WTC11 (cell line): Measurements from ENCODE around the gene TSR3. TPM values are rescaled to one million over a fixed set of nuclear protein-coding genes. Genes with fewer than 3 reads are reported as not detected.

Experiments used
- ATAC-seq: fragments of 200-7000 bp; cut with Tn5 transposase; 2 replicates; pipeline ENCODE4 v1.10.0; 2021; ENCODE audit warnings: mild to moderate bottlenecking, moderate library complexity
- CTCF ChIA-PET: fragments of 300-600 bp; sonication (Branson Sonifier 250); formaldehyde crosslinking; loops from one replicate; lab custom pipeline; 2021; ENCODE audit warnings: antibody characterized with exemption; lab: Charles Lee
- POLR2A ChIA-PET: fragments of 350-600 bp; sonication (Branson Sonifier 250); formaldehyde crosslinking; loops from one replicate; lab custom pipeline; 2021; ENCODE audit warnings: antibody characterized with exemption; lab: Charles Lee
- DNase-seq: peaks from one replicate; pipeline ENCODE4 v3.0.0; 2021; ENCODE audit warnings: low spot score
- H3K27ac Mint-ChIP-seq: 2 replicates; pipeline ENCODE4 v1.8.0; 2021; ENCODE audit warnings: mixed read lengths
- H3K27me3 Mint-ChIP-seq: 2 replicates; pipeline ENCODE4 v1.8.0; 2021; ENCODE audit warnings: low read depth, mild to moderate bottlenecking, moderate library complexity, mixed read lengths
- H3K36me3 Mint-ChIP-seq: 2 replicates; pipeline ENCODE4 v1.8.0; 2021; ENCODE audit warnings: mixed read lengths
- H3K4me1 Mint-ChIP-seq: 2 replicates; pipeline ENCODE4 v1.8.0; 2022; ENCODE audit warnings: mixed read lengths
- H3K4me3 Mint-ChIP-seq: 2 replicates; pipeline ENCODE4 v1.8.0; 2021; ENCODE audit warnings: mild to moderate bottlenecking, moderate library complexity, mixed read lengths
- H3K9me3 Mint-ChIP-seq: 2 replicates; pipeline ENCODE4 v1.8.0; 2021; ENCODE audit warnings: mixed read lengths
- AFF4 ChIP-seq: sonication (generic); formaldehyde crosslinking; IDR thresholded peaks from 2 replicates; pipeline ENCODE4 v1.8.1; 2023; ENCODE audit warnings: mild to moderate bottlenecking, missing genetic modification reagents, borderline replicate concordance
- CBFB ChIP-seq: sonication (generic); formaldehyde crosslinking; IDR thresholded peaks from 2 replicates; pipeline ENCODE4 v1.8.1; 2022; ENCODE audit warnings: mild to moderate bottlenecking, low read depth, missing genetic modification reagents
- EMX1 ChIP-seq: fragments of 250-450 bp; sonication (Bioruptor Pico); IDR thresholded peaks from 2 replicates; pipeline ENCODE4 v1.8.0; 2021; ENCODE audit warnings: mild to moderate bottlenecking
- FOXJ3 ChIP-seq: sonication (generic); formaldehyde crosslinking; IDR thresholded peaks from 2 replicates; pipeline ENCODE4 v1.9.0; 2021; ENCODE audit warnings: missing genetic modification reagents, mild to moderate bottlenecking, borderline replicate concordance
- FOXK1 ChIP-seq: sonication (generic); formaldehyde crosslinking; IDR thresholded peaks from 2 replicates; pipeline ENCODE4 v1.8.0; 2022; ENCODE audit warnings: mild to moderate bottlenecking, moderate library complexity, missing genetic modification reagents
- GTF2I ChIP-seq: fragments of 250-450 bp; sonication (Bioruptor Pico); conservative IDR thresholded peaks from 2 replicates; pipeline ENCODE4 v1.4.0; 2021; ENCODE audit warnings: mild to moderate bottlenecking
- IRF2 ChIP-seq: sonication (generic); formaldehyde crosslinking; IDR thresholded peaks from 2 replicates; pipeline ENCODE4 v1.8.0; 2022; ENCODE audit warnings: low read depth, missing genetic modification reagents, borderline replicate concordance
- MXD4 ChIP-seq: fragments of 250-450 bp; sonication (Bioruptor Pico); IDR thresholded peaks from 2 replicates; pipeline ENCODE4 v1.8.0; 2021; ENCODE audit warnings: mild to moderate bottlenecking, moderate library complexity, borderline replicate concordance
- NFE2L1 ChIP-seq: sonication (generic); formaldehyde crosslinking; IDR thresholded peaks from 2 replicates; pipeline ENCODE4 v1.8.1; 2023; ENCODE audit warnings: missing genetic modification reagents
- NFYB ChIP-seq: sonication (generic); formaldehyde crosslinking; conservative IDR thresholded peaks from 2 replicates; pipeline ENCODE4 v1.8.0; 2022; ENCODE audit warnings: low read depth, missing genetic modification reagents
- NR2C2 ChIP-seq: sonication (generic); formaldehyde crosslinking; IDR thresholded peaks from 2 replicates; pipeline ENCODE4 v1.8.0; 2022; ENCODE audit warnings: mild to moderate bottlenecking, missing genetic modification reagents
- NR3C1 ChIP-seq: sonication (generic); formaldehyde crosslinking; conservative IDR thresholded peaks from 2 replicates; pipeline ENCODE4 v1.8.1; 2023; ENCODE audit warnings: low read depth, mild to moderate bottlenecking, missing genetic modification reagents
- OVOL2 ChIP-seq: fragments of 250-450 bp; sonication (Bioruptor Pico); IDR thresholded peaks from 2 replicates; pipeline ENCODE4 v1.9.0; 2021; ENCODE audit warnings: mild to moderate bottlenecking, borderline replicate concordance
- RORB ChIP-seq: fragments of 250-450 bp; sonication (Bioruptor Pico); IDR thresholded peaks from 2 replicates; pipeline ENCODE4 v1.9.0; 2021; ENCODE audit warnings: mild to moderate bottlenecking
- SMAD4 ChIP-seq: sonication (generic); formaldehyde crosslinking; IDR thresholded peaks from 2 replicates; pipeline ENCODE4 v1.8.0; 2022; ENCODE audit warnings: mild to moderate bottlenecking, missing genetic modification reagents
- SP1 ChIP-seq: sonication (generic); formaldehyde crosslinking; conservative IDR thresholded peaks from 2 replicates; pipeline ENCODE4 v1.8.1; 2022; ENCODE audit warnings: missing genetic modification reagents
- STAT6 ChIP-seq: sonication (generic); formaldehyde crosslinking; conservative IDR thresholded peaks from 2 replicates; pipeline ENCODE4 v1.8.1; 2023; ENCODE audit warnings: mild to moderate bottlenecking, low read depth, missing genetic modification reagents, moderate library complexity
- ZBTB21 ChIP-seq: sonication (generic); formaldehyde crosslinking; IDR thresholded peaks from 2 replicates; pipeline ENCODE4 v1.8.1; 2023; ENCODE audit warnings: mild to moderate bottlenecking, missing genetic modification reagents, borderline replicate concordance
- ZBTB43 ChIP-seq: sonication (generic); formaldehyde crosslinking; IDR thresholded peaks from 2 replicates; pipeline ENCODE4 v1.8.1; 2023; ENCODE audit warnings: mild to moderate bottlenecking, missing genetic modification reagents
- ZNF121 ChIP-seq: sonication (generic); formaldehyde crosslinking; IDR thresholded peaks from 2 replicates; pipeline ENCODE4 v1.8.0; 2023; ENCODE audit warnings: missing genetic modification reagents
- ZNF219 ChIP-seq: sonication (generic); formaldehyde crosslinking; IDR thresholded peaks from 2 replicates; pipeline ENCODE4 v1.8.0; 2023; ENCODE audit warnings: missing genetic modification reagents, mild to moderate bottlenecking, borderline replicate concordance
- ZNF232 ChIP-seq: sonication (generic); formaldehyde crosslinking; IDR thresholded peaks from 2 replicates; pipeline ENCODE4 v1.8.0; 2022; ENCODE audit warnings: mild to moderate bottlenecking, missing genetic modification reagents
- ZNF263 ChIP-seq: sonication (generic); formaldehyde crosslinking; IDR thresholded peaks from 2 replicates; pipeline ENCODE4 v1.8.1; 2022; ENCODE audit warnings: low read depth, mild to moderate bottlenecking, moderate library complexity, missing genetic modification reagents
- ZNF281 ChIP-seq: sonication (generic); formaldehyde crosslinking; IDR thresholded peaks from 2 replicates; pipeline ENCODE4 v1.8.0; 2023; ENCODE audit warnings: mild to moderate bottlenecking, missing genetic modification reagents
- ZNF416 ChIP-seq: fragments of 250-450 bp; sonication (Bioruptor Pico); IDR thresholded peaks from 2 replicates; pipeline ENCODE4 v1.9.0; 2021; ENCODE audit warnings: mild to moderate bottlenecking, inconsistent platforms
- ZNF423 ChIP-seq: fragments of 250-450 bp; sonication (Bioruptor Pico); IDR thresholded peaks from 2 replicates; pipeline ENCODE4 v2.1.2; 2022; ENCODE audit warnings: mild to moderate bottlenecking, moderate library complexity
- total RNA-seq: library from RNA; stranded (reverse); gene quantifications from 3 replicates; pipeline ENCODE4 v1.2.3, GENCODE V29; 2021
- TF ChIP-seq, protein P1 (sequence below): sonication (generic); formaldehyde crosslinking; IDR thresholded peaks from 2 replicates; pipeline ENCODE4 v1.8.1; 2023; ENCODE audit warnings: mild to moderate bottlenecking, missing genetic modification reagents, moderate library complexity

TSR3 gene
- total RNA-seq, 1 experiment from 2014 or later = 66.3 TPM

DNA sequence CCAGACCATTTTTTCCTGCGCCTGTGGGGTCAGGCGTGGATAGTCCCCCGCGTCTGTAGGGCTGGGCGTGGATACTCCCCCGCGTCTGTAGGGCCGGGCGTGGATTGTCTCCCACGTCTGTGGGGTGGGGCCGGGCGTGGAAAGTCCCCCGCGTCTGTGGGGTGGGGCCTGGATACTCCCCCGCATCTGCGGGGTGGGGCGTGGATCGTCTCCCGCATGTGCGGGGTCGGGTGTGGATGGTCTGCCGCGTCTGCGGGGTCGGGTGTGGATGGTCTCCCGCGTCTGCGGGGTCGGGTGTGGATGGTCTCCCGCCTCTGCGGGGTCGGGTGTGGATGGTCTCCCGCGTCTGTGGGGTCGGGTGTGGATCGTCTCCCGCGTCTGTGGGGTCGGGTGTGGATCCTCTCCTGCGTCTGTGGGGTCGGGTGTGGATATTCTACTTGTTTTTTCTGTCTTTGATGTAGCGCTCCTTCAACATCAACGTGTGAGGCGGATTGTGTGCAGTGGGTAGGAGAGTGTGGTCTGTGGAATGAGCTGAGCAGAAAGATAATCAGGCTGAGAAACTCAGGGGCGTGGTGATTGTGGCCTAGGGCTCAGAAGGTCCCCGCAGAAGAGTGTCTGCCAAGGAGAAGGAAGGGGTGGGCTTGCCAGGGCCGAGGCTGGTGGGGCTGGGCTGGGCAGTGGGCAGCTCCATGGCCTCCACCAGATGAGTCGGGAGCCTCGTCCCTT, 3.3 kb upstream of the TSR3 start:
- ChIA-PET CTCF (interaction anchor here (0.9 to 1.1 kb wide), 3 partner anchors 8 to 20 kb away, joined by 3 read pairs; no protein-coding TSS in a partner anchor), POLR2A (no interaction called here)
- Mint-ChIP-seq H3K36me3 (no peaks in the 10 kb centered on the region), H3K4me3 (peak overlapping the region; percentile 20; the same call in 1 of the 2 replicates), H3K9me3 (no peaks in the 10 kb centered on the region), H3K4me1 (peaks cover 9% of the 10 kb centered on the region), H3K27me3 (no peaks in the 10 kb centered on the region), H3K27ac (no peak overlapping the region)
- ATAC-seq (no peak), DNase-seq (no peak)
- TF ChIP-seq AFF4 (CRISPR knock-in tag) (no peak), ZBTB43 (CRISPR knock-in tag) (no peak), NR3C1 (no peak), STAT6 (CRISPR knock-in tag) (no peak), NFYB (CRISPR knock-in tag) (no peak), EMX1 (CRISPR knock-in tag) (no peak), OVOL2 (CRISPR knock-in tag) (no peak), ZNF263 (CRISPR knock-in tag) (no peak), NFE2L1 (CRISPR knock-in tag) (no peak), ZNF423 (CRISPR knock-in tag) (no peak), FOXJ3 (CRISPR knock-in tag) (no peak), CBFB (CRISPR knock-in tag) (no peak), GTF2I (CRISPR knock-in tag) (no peak), ZNF232 (CRISPR knock-in tag) (no peak), RORB (CRISPR knock-in tag) (no peak), IRF2 (no peak)
- TF ChIP-seq, protein P1, sequence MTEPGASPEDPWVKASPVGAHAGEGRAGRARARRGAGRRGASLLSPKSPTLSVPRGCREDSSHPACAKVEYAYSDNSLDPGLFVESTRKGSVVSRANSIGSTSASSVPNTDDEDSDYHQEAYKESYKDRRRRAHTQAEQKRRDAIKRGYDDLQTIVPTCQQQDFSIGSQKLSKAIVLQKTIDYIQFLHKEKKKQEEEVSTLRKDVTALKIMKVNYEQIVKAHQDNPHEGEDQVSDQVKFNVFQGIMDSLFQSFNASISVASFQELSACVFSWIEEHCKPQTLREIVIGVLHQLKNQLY (CRISPR knock-in tag) = no peak

DNA sequence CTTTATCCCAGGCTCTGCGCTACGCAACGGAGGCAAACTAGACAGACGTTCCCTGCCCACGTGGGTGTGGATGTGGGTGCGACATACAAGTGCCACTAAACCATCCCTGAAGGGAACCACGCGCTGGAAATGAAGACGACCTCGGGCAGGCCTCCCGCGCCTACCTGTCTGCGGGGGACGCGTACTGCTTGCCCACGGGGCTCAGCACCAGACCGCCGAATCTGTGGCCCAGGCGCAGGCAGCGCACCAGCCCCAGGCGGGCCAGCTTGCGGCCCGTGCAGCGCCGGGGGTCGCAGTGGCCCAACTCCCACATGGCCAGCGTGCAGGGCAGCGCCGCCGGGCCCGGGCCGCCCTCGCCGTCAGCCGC, 480 bp downstream of the TSR3 start:
- ATAC-seq (peak; percentile 21), DNase-seq (no peak)
- no peaks in the 10 kb centered on the region for H3K27me3 Mint-ChIP-seq
- H3K4me1 Mint-ChIP-seq = peaks cover 9% of the 10 kb centered on the region
- no peaks in the 10 kb centered on the region; the same call in 1 of the 2 replicates for H3K36me3 Mint-ChIP-seq
- no peak overlapping the region for H3K27ac Mint-ChIP-seq
- peak overlapping the region; percentile 76 for H3K4me3 Mint-ChIP-seq
- ChIA-PET CTCF (interaction anchor here (1.6 kb wide), 1 partner anchor 10 kb away, joined by 3 read pairs; no protein-coding TSS in a partner anchor), POLR2A (no interaction called here)
- no peaks in the 10 kb centered on the region for H3K9me3 Mint-ChIP-seq
- TF ChIP-seq SP1 (CRISPR knock-in tag) = no peak
- TF ChIP-seq NR2C2 (CRISPR knock-in tag) = no peak
- no peak for TF ChIP-seq ZBTB21 (CRISPR knock-in tag)
- no peak for TF ChIP-seq ZNF219
- TF ChIP-seq ZNF121 (CRISPR knock-in tag) = no peak
- TF ChIP-seq FOXK1 (CRISPR knock-in tag) = no peak
- TF ChIP-seq ZNF416 (CRISPR knock-in tag) = no peak
- no peak for TF ChIP-seq MXD4 (CRISPR knock-in tag)
- no peak for TF ChIP-seq NR3C1
- no peak for TF ChIP-seq ZNF281
- no peak for TF ChIP-seq SMAD4 (CRISPR knock-in tag)
